IMR-90 (cell line): Measurements from ENCODE around the gene TMEM221.

Experiments
- CEBPB ChIP-seq: IDR thresholded peaks from 2 replicates; pipeline ENCODE4 v1.6.1; 2012; ENCODE audit warnings: low read depth, low read length, improper control_type of control experiment
- CTCF ChIP-seq: conservative IDR thresholded peaks from 2 replicates; pipeline ENCODE4 v1.5.1; 2012; ENCODE audit warnings: mild to moderate bottlenecking, low read depth, low read length, improper control_type of control experiment
- MXI1 ChIP-seq: IDR thresholded peaks from 2 replicates; pipeline ENCODE4 v1.6.1; 2012; ENCODE audit warnings: low read depth, mild to moderate bottlenecking, low read length, moderate library complexity, borderline replicate concordance
- RCOR1 ChIP-seq: IDR thresholded peaks from 2 replicates; pipeline ENCODE4 v1.6.1; 2012; ENCODE audit warnings: mild to moderate bottlenecking, low read length, improper control_type of control experiment; ENCODE audit not compliant: insufficient replicate concordance
- SMC3 ChIP-seq: fragments of 150-350 bp; IDR thresholded peaks from 2 replicates; pipeline ENCODE4 v1.6.1; 2016; ENCODE audit warnings: low read depth, mild to moderate bottlenecking, antibody characterized with exemption, low read length, moderate library complexity
- TF ChIP-seq, protein P1 (sequence below): fragments of 150-350 bp; IDR thresholded peaks from 2 replicates; pipeline ENCODE4 v1.6.1; 2017; ENCODE audit warnings: mild to moderate bottlenecking, antibody characterized with exemption, low read length, low read depth

- no peak for TF ChIP-seq MXI1
- TF ChIP-seq CTCF: no peak
- no peak for TF ChIP-seq CEBPB
- TF ChIP-seq, protein P1, sequence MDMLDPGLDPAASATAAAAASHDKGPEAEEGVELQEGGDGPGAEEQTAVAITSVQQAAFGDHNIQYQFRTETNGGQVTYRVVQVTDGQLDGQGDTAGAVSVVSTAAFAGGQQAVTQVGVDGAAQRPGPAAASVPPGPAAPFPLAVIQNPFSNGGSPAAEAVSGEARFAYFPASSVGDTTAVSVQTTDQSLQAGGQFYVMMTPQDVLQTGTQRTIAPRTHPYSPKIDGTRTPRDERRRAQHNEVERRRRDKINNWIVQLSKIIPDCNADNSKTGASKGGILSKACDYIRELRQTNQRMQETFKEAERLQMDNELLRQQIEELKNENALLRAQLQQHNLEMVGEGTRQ: no peak
- no peak for TF ChIP-seq SMC3
- no peak for TF ChIP-seq RCOR1
Observed at GRCh38 chr19:17402982-17403855, 45.2 kb downstream of the TMEM221 start.
